Gastrocnemius medialis (tissue), 4 donors: ENCODE data around the gene AGER.

Experiments
- POLR2A ChIP-seq, 2 donors: fragments of 450-650 bp; IDR thresholded peaks; one replicate each; pipeline ENCODE4 v1.6.1; 2017; ENCODE audit warnings: antibody characterized with exemption in 2 of 2, mild to moderate bottlenecking in 2 of 2, moderate library complexity in 2 of 2
- TF ChIP-seq, protein P1 (sequence below), 5 experiments: fragments of 450-650 bp in 3 of 5; fragments of 200-600 bp in 2 of 5; sonication (generic) in 2 of 5; IDR thresholded peaks in 4 of 5; conservative IDR thresholded peaks in 1 of 5; 1 replicate in 4 of 5; 2 replicates in 1 of 5; pipeline ENCODE4 v1.5.1; 2016 to 2019; ENCODE audit warnings: antibody characterized with exemption in 5 of 5, mild to moderate bottlenecking in 3 of 5, moderate library complexity in 3 of 5

DNA sequence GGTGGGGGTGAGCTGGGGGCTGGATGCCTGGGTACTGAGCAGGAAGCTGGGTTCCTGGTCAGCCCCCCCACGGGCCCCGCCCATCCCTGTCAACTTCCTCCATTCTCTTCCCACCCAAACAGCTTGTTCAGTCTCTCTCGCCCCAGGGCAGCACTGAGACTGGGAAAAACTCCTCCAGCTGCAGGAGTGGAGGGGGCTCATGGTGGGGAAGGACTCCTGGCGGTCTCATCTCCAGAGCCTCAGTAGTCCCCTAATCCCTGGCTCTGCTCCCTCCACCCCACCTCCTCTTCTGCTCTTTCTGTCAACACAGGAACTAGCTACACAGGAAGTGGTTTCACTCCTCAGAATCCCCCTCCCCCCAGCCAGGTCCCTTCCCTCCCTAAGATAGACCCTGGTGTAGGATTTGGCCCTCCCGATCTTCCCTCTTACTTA, 8.6 kb upstream of the AGER start, which contains the start of gene GPSM3:
- TF ChIP-seq POLR2A (IDR thresholded peaks at IDR 0.05): peak in 1 of 2 donors; percentile 19
- TF ChIP-seq, protein P1, sequence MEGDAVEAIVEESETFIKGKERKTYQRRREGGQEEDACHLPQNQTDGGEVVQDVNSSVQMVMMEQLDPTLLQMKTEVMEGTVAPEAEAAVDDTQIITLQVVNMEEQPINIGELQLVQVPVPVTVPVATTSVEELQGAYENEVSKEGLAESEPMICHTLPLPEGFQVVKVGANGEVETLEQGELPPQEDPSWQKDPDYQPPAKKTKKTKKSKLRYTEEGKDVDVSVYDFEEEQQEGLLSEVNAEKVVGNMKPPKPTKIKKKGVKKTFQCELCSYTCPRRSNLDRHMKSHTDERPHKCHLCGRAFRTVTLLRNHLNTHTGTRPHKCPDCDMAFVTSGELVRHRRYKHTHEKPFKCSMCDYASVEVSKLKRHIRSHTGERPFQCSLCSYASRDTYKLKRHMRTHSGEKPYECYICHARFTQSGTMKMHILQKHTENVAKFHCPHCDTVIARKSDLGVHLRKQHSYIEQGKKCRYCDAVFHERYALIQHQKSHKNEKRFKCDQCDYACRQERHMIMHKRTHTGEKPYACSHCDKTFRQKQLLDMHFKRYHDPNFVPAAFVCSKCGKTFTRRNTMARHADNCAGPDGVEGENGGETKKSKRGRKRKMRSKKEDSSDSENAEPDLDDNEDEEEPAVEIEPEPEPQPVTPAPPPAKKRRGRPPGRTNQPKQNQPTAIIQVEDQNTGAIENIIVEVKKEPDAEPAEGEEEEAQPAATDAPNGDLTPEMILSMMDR (IDR thresholded peaks at IDR 0.05 in 4 of 5, conservative IDR thresholded peaks at IDR 0.05 in 1 of 5): no peak
